Astrocyte (in vitro differentiated cells and primary cell): ENCODE results near the gene CEACAM3.

ENCODE experiments used
- EZH2 ChIP-seq: IDR thresholded peaks from 2 replicates; pipeline ENCODE4 v1.6.1; 2012; ENCODE audit warnings: mild to moderate bottlenecking, low read length, inconsistent platforms; ENCODE audit not compliant: insufficient read depth
- TF ChIP-seq, protein P1 (sequence below): IDR thresholded peaks from 2 replicates; pipeline ENCODE4 v1.5.1; 2011; ENCODE audit warnings: low read depth, mild to moderate bottlenecking, inconsistent platforms, low read length, moderate library complexity; ENCODE audit not compliant: insufficient read depth

- TF ChIP-seq, protein P1, sequence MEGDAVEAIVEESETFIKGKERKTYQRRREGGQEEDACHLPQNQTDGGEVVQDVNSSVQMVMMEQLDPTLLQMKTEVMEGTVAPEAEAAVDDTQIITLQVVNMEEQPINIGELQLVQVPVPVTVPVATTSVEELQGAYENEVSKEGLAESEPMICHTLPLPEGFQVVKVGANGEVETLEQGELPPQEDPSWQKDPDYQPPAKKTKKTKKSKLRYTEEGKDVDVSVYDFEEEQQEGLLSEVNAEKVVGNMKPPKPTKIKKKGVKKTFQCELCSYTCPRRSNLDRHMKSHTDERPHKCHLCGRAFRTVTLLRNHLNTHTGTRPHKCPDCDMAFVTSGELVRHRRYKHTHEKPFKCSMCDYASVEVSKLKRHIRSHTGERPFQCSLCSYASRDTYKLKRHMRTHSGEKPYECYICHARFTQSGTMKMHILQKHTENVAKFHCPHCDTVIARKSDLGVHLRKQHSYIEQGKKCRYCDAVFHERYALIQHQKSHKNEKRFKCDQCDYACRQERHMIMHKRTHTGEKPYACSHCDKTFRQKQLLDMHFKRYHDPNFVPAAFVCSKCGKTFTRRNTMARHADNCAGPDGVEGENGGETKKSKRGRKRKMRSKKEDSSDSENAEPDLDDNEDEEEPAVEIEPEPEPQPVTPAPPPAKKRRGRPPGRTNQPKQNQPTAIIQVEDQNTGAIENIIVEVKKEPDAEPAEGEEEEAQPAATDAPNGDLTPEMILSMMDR: peak; percentile 62
- TF ChIP-seq EZH2: no peak
Observed at GRCh38 chr19:41753936-41754529, 42.4 kb upstream of the CEACAM3 start.
